NCI-H2171 (cell line): ENCODE measurements around the gene RASA3.
"Not testable (repeated sequence)": the region's sequence is repeated elsewhere in the genome, so short reads cannot be mapped to it uniquely, and the experiment has no call there.

Experiments used
- DNase-seq: peaks from one replicate; lab custom pipeline; 2025; lab: John Stamatoyannopoulos, UW

RASA3 gene

GRCh38 chr13:114020750-114021463 is 111.5 kb downstream of the RASA3 start:
- no peak for DNase-seq

GRCh38 chr13:114020134-114020533 is 112.3 kb downstream of the RASA3 start:
- DNase-seq, result not testable (repeated sequence)

- no peak for DNase-seq
Observed at GRCh38 chr13:114019367-114019766, 113.1 kb downstream of the RASA3 start.

- no peak for DNase-seq
Observed at GRCh38 chr13:114018461-114019055, 113.9 kb downstream of the RASA3 start.

- DNase-seq, result no peak
Observed at GRCh38 chr13:114017966-114018365, 114.5 kb downstream of the RASA3 start.

- no peak for DNase-seq
Observed at GRCh38 chr13:114017028-114017630, 115.3 kb downstream of the RASA3 start.

- no peak for DNase-seq
Observed at GRCh38 chr13:114016321-114017027, 115.9 kb downstream of the RASA3 start.

GRCh38 chr13:114015969-114016295 is 116.5 kb downstream of the RASA3 start:
- DNase-seq, result no peak

- peak; percentile 64 for DNase-seq
Observed at GRCh38 chr13:114015111-114015968, 117.1 kb downstream of the RASA3 start.

- DNase-seq, result no peak
Observed at GRCh38 chr13:114013952-114014629, 118.3 kb downstream of the RASA3 start.

GRCh38 chr13:114013336-114013735 is 119.1 kb downstream of the RASA3 start:
- DNase-seq, result no peak

- no peak for DNase-seq
Observed at GRCh38 chr13:114012921-114013320, 119.5 kb downstream of the RASA3 start.

- DNase-seq, result no peak
Observed at GRCh38 chr13:114012141-114012540, 120.3 kb downstream of the RASA3 start.

- no peak for DNase-seq
Observed at GRCh38 chr13:114011226-114011625, 121.2 kb downstream of the RASA3 start.

- no peak for DNase-seq
Observed at GRCh38 chr13:114010401-114011101, 121.9 kb downstream of the RASA3 start.

- no peak for DNase-seq
Observed at GRCh38 chr13:114009590-114010400, 122.6 kb downstream of the RASA3 start.

GRCh38 chr13:114008964-114009589 is 123.3 kb downstream of the RASA3 start:
- DNase-seq, result no peak

GRCh38 chr13:114007566-114007965 is 124.9 kb downstream of the RASA3 start:
- DNase-seq, result no peak

GRCh38 chr13:114005206-114005724 is 127.2 kb downstream of the RASA3 start:
- DNase-seq, result no peak
